Measurements from ENCODE around the gene DPH3.

GRCh38 chr3:16266714-16267113, 2.0 kb upstream of the DPH3 start:
- TF ChIP-seq ZNF317 (CRISPR knock-in tag; IDR thresholded peaks at IDR 0.05; ENCODE audit: borderline replicate concordance, low read depth) (no peak), CTCF (IDR thresholded peaks at IDR 0.05) (no peak), TP53 (CRISPR knock-in tag; IDR thresholded peaks at IDR 0.05) (no peak), JUN (CRISPR knock-in tag; IDR thresholded peaks at IDR 0.05) (no peak), CBFB (CRISPR knock-in tag; IDR thresholded peaks at IDR 0.05; ENCODE audit: low read depth) (no peak), TCF7 (CRISPR knock-in tag; IDR thresholded peaks at IDR 0.05; ENCODE audit: low read depth) (no peak), NR1H2 (CRISPR knock-in tag; IDR thresholded peaks at IDR 0.05) (no peak)
